Measurements from ENCODE around the gene SLC5A5.

DNA sequence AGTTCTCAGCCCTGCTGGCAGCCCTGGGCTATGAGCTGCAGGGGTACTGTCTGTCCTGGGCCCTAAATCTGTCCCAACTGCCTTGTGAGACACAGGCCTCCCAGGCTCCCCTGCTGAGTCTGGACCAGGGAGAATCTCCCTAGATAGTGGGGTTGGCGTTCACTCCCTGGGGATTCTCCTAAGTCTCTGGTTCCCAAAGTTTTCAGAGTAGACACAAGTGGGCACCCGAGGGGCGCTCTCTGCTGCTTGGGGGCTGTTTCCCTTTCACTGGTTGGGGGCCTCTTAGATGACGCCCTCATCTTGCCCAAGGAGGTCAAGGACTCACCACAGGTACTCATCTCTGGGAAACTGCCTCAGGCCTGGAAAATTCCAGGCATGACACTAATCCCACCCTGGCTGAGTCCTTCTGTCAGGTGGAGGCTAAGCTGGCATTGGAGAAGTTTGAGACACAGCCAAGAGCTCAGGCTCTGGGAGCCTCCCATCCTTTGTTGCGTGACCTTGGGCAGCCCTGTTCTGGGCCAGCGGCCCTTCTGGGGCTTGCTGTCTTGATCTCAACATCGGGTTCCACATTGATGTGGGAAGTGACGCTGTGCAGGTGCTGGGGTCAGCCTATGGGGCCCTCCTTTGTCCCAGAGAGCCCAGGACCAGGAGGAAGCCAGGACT lies 8.1 kb upstream of the SLC5A5 start:
- TF ChIP-seq, protein P1, sequence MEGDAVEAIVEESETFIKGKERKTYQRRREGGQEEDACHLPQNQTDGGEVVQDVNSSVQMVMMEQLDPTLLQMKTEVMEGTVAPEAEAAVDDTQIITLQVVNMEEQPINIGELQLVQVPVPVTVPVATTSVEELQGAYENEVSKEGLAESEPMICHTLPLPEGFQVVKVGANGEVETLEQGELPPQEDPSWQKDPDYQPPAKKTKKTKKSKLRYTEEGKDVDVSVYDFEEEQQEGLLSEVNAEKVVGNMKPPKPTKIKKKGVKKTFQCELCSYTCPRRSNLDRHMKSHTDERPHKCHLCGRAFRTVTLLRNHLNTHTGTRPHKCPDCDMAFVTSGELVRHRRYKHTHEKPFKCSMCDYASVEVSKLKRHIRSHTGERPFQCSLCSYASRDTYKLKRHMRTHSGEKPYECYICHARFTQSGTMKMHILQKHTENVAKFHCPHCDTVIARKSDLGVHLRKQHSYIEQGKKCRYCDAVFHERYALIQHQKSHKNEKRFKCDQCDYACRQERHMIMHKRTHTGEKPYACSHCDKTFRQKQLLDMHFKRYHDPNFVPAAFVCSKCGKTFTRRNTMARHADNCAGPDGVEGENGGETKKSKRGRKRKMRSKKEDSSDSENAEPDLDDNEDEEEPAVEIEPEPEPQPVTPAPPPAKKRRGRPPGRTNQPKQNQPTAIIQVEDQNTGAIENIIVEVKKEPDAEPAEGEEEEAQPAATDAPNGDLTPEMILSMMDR (IDR thresholded peaks at IDR 0.05) = no peak
- TF ChIP-seq POLR2A (IDR thresholded peaks at IDR 0.05) = no peak
